ENCODE results near the gene EHD1. TPM values are rescaled to one million over a fixed set of nuclear protein-coding genes. Genes with fewer than 3 reads are reported as not detected.
A peak's percentile ranks its signal among the peaks of the same experiment; 100 is the strongest.

The EHD1 gene
- total and polyA plus RNA-seq, 2 of the 8 experiments (the other 6 are each of a cell fraction or from before 2014, with no cell fraction given): 31.5 to 42.9 TPM

GRCh38 chr11:64804346-64805210 is 73.8 kb downstream of the EHD1 start:
- Histone ChIP-seq H3K9me3 (ENCODE audit: insufficient read depth in 2 of 2, low read depth in 1 of 2, low read length in 1 of 2) (no peaks in the 10 kb centered on the region), H2AK5ac (ENCODE audit: low read depth, low read length) (no peak overlapping the region), H2BK5ac (ENCODE audit: low read depth, low read length) (no peak overlapping the region), H3K27me3 (replicated peaks in 1 of 4; ENCODE audit: control insufficient read depth in 3 of 4, extremely low read depth in 1 of 4, insufficient read depth in 3 of 4, low read length in 3 of 4) (no peaks in the 10 kb centered on the region), H3K23me2 (ENCODE audit: low read depth, low read length) (peaks cover 13% of the 10 kb centered on the region; the same call in 1 of the 2 replicates), H2AFZ (ENCODE audit: low read length) (no peak overlapping the region), H3K4me3 (ENCODE audit: extremely low read depth in 1 of 4, insufficient read depth in 2 of 4, low read depth in 3 of 4, low read length in 4 of 4) (peak overlapping the region; percentile 53 to 77 (median 66); a peak in 4 of 8 replicates), H3K27ac (ENCODE audit: low read depth, low read length) (0 out of 2 replicates have a peak overlapping the region, but pooled peaks have one; percentile 57), H4K8ac (ENCODE audit: extremely low read depth, insufficient read depth, low read length) (no peak overlapping the region), H3K56ac (replicated peaks; ENCODE audit: insufficient read length, low read depth, low read length) (no peak overlapping the region), H4K20me1 (replicated peaks in 1 of 2; ENCODE audit: control insufficient read depth in 1 of 2, insufficient read depth in 2 of 2, low read length in 2 of 2) (peaks cover 0 to 11% of the 10 kb centered on the region in 2 experiments), H2BK12ac (ENCODE audit: low read depth, low read length) (no peak overlapping the region), H4K91ac (replicated peaks; ENCODE audit: insufficient read length, low read length) (no peak overlapping the region), H2BK15ac (ENCODE audit: low read length) (no peak overlapping the region), H3K14ac (ENCODE audit: insufficient read length) (no peak overlapping the region), H2BK120ac (replicated peaks; ENCODE audit: low read depth, low read length) (no peak overlapping the region), H3K36me3 (ENCODE audit: control insufficient read depth in 2 of 4, insufficient read depth in 4 of 4, low read length in 3 of 4) (peaks cover 7 to 14% (median 10%) of the 10 kb centered on the region in 4 experiments; a peak in 6 of 8 replicates), H3K79me1 (ENCODE audit: low read depth, low read length) (peaks cover 2% of the 10 kb centered on the region), H3K4me2 (ENCODE audit: insufficient read depth in 1 of 2, low read depth in 2 of 2, low read length in 2 of 2) (peak overlapping the region; percentile 79 to 90), H3K4me1 (replicated peaks in 1 of 4; ENCODE audit: control insufficient read depth in 3 of 4, insufficient read depth in 4 of 4, low read length in 3 of 4) (peaks cover 0 to 15% (median 8%) of the 10 kb centered on the region in 4 experiments; a peak in 6 of 7 replicates), H4K5ac (ENCODE audit: insufficient read length, low read depth, low read length) (no peak overlapping the region), H3K4ac (replicated peaks; ENCODE audit: insufficient read length, low read depth, low read length) (no peak overlapping the region), H3K18ac (ENCODE audit: extremely low read depth, low read length) (no peak overlapping the region), H3K23ac (ENCODE audit: insufficient read length) (no peak overlapping the region), H3K9ac (replicated peaks in 1 of 4; ENCODE audit: extremely low read depth in 1 of 4, low read depth in 3 of 4, low read length in 3 of 4) (no peak overlapping the region), H3K79me2 (ENCODE audit: control insufficient read depth in 1 of 2, insufficient read depth in 2 of 2, low read length in 2 of 2) (no peaks in the 10 kb centered on the region; a peak in 1 of 4 replicates), H2BK20ac (ENCODE audit: low read length) (no peak overlapping the region)
- ChIA-PET CTCF (ENCODE audit: partially characterized antibody) (interaction anchor here (0.8 to 2.4 kb wide), 15 partner anchors 8 to 399 kb away, joined by 3 to 18 read pairs (median 4); no protein-coding TSS in a partner anchor), POLR2A (ENCODE audit: partially characterized antibody) (interaction anchor here (0.7 to 2.2 kb wide), 10 partner anchors 10 to 292 kb away, joined by 3 to 6 read pairs (median 4); partner anchors contain the start of genes EHD1 and VPS51)
- no peak for TF ChIP-seq CBX8 (IDR thresholded peaks at IDR 0.05; ENCODE audit: borderline replicate concordance, low read depth, low read length)
- no peak for TF ChIP-seq SP2 (IDR thresholded peaks at IDR 0.05; ENCODE audit: low read length)
- no peak for TF ChIP-seq ASH2L (IDR thresholded peaks at IDR 0.05; ENCODE audit: low read length)
- TF ChIP-seq RAD21 (IDR thresholded peaks at IDR 0.05 in 1 of 2, conservative IDR thresholded peaks at IDR 0.05 in 1 of 2; ENCODE audit: low read depth in 2 of 2, low read length in 2 of 2): peak in 1 of 2 experiments; percentile 32; a peak in 1 of 4 replicates
- TF ChIP-seq, protein P1, sequence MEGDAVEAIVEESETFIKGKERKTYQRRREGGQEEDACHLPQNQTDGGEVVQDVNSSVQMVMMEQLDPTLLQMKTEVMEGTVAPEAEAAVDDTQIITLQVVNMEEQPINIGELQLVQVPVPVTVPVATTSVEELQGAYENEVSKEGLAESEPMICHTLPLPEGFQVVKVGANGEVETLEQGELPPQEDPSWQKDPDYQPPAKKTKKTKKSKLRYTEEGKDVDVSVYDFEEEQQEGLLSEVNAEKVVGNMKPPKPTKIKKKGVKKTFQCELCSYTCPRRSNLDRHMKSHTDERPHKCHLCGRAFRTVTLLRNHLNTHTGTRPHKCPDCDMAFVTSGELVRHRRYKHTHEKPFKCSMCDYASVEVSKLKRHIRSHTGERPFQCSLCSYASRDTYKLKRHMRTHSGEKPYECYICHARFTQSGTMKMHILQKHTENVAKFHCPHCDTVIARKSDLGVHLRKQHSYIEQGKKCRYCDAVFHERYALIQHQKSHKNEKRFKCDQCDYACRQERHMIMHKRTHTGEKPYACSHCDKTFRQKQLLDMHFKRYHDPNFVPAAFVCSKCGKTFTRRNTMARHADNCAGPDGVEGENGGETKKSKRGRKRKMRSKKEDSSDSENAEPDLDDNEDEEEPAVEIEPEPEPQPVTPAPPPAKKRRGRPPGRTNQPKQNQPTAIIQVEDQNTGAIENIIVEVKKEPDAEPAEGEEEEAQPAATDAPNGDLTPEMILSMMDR (IDR thresholded peaks at IDR 0.05; ENCODE audit: control extremely low read depth in 1 of 3, insufficient read depth in 1 of 3, low read depth in 1 of 3, low read length in 3 of 3): peak in 2 of 3 experiments; percentile 53 to 60; a peak in 3 of 4 replicates
- no peak for TF ChIP-seq GTF2F1 (IDR thresholded peaks at IDR 0.05; ENCODE audit: borderline replicate concordance, low read depth, low read length)
- DNase-seq (ENCODE audit: low read depth in 1 of 2, low spot score in 2 of 2) (no peak), FAIRE-seq (no peak)
- WGBS, 2 experiments (ENCODE audit: extremely low coverage in 1 of 2, insufficient coverage in 1 of 2, insufficient read length in 1 of 2, insufficient replicate concordance in 2 of 2, low coverage in 1 of 2, low lambda C conversion rate in 2 of 2, missing lambda C conversion rate in 1 of 2): 84% methylated on average over 25 of the region's 41 CpGs; no CpG with 5 or more reads in 1 of the 2 experiments
